Activated CD4-positive, CD25-positive, alpha-beta regulatory T cell (primary cell): ENCODE results near the gene MYF5.

ENCODE experiments used
- DNase-seq, 4 experiments: peaks; one replicate each; lab custom pipeline; 2025; lab: John Stamatoyannopoulos, UW

MYF5 gene

DNA sequence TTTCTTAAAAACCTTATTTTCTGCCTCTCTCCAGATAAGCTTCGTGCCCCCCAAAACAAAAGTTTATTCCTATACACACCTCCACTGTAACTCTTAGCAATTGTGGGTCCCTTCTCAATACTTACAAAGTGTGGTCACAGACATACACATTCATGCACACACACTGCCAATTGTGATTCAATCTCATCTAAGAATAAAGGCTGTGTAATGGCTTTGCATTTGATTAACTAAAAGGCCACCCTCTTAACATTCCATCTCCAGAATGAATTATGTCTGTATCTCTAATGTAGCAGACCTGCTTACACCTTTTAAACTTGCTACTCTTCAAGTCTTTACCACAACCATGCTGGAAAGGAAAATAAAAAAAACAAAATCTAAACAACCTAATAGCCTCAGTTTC, 49.5 kb downstream of the MYF5 start:
- DNase-seq: no peak

GRCh38 chr12:80766897-80767296, 50.2 kb downstream of the MYF5 start:
- DNase-seq: no peak
